Measurements from ENCODE around the gene POLE2. TPM values are rescaled to one million over a fixed set of nuclear protein-coding genes. Genes with fewer than 3 reads are reported as not detected.

Gene POLE2
- total and polyA plus RNA-seq, 10 donors: 1.8 to 7.4 (median 3.7) TPM

DNA sequence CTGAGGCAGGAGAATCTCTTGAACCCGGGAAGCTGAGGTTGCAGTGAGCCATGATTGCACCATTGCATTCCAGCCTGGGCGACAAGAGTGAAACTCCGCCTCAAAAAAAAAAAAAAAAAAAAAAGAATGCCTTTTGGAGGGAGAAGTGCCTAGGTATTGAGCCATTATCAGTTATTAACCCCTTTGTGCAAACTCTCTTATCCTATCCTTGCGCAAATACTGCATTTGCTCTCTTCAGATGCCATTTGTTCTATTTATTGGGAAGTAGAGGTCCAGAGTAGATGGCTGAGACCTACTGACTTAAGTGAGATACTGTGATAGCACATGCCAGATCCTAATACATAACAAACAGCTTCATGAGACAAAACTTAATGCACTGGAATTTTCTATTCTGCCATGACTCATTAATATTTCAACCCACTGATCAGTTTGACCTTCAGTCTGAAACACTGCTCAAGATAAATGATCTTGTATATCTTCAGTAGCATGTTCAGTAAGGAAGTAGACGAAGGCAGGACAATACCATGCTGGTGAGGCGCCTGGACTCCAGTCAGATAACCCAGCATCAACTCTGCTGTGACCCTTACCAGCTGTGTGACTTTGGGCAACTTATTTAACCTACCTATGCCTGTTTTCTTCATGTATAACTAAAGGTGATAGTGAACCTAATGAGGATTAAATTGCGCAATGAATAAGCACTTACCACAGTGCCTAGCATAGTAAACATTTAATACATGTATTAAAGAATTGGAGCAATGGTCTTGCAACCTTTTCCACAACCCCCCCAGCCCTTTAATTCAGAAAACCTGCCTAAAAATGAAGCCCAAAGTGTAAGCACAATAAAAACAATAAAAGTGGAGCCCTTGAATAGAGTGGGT, 47.2 kb downstream of the POLE2 start:
- WGBS, 5 donors: 89 to 95% (median 91%) methylated on average over 7 of the region's 7 CpGs
- DNase-seq: no peak
- intact Hi-C loops (cut with DNase I; ENCODE audit: low total_unique reads): no loop called here
- Histone ChIP-seq H3K4me3 (no peak overlapping the region), H3K36me3 (peaks cover 0 to 55% (median 6%) of the 10 kb centered on the region in 6 donors), H3K27me3 (replicated peaks in 1 of 7) (no peaks in the 10 kb centered on the region), H3K4me1 (peaks cover 15 to 71% (median 39%) of the 10 kb centered on the region in 6 donors), H3K9me3 (no peaks in the 10 kb centered on the region), H3K27ac (peak overlapping the region in 2 of 8 donors; percentile 14 to 22)
- TF ChIP-seq POLR2AphosphoS5 (IDR thresholded peaks at IDR 0.05): no peak
- no peak for TF ChIP-seq POLR2A (IDR thresholded peaks at IDR 0.05)
- TF ChIP-seq CTCF (IDR thresholded peaks at IDR 0.05 in 8 of 11, conservative IDR thresholded peaks at IDR 0.05 in 3 of 11): no peak

- Histone ChIP-seq H3K9me3 (no peaks in the 10 kb centered on the region), H3K36me3 (peaks cover 0 to 43% (median 6%) of the 10 kb centered on the region in 6 donors), H3K4me1 (peaks cover 15 to 88% (median 48%) of the 10 kb centered on the region in 6 donors), H3K27ac (no peak overlapping the region), H3K27me3 (replicated peaks in 1 of 7) (no peaks in the 10 kb centered on the region), H3K4me3 (no peak overlapping the region)
- WGBS, 5 donors: 87 to 99% (median 95%) methylated on average over 3 of the region's 3 CpGs
- intact Hi-C loops (cut with DNase I; ENCODE audit: low total_unique reads): loop anchor here (10.0 kb wide), 1 partner anchor 127 kb away; the partner anchor contains the start of gene KLHDC2
- no peak for TF ChIP-seq CTCF (IDR thresholded peaks at IDR 0.05 in 8 of 11, conservative IDR thresholded peaks at IDR 0.05 in 3 of 11)
- no peak for TF ChIP-seq POLR2A (IDR thresholded peaks at IDR 0.05)
- TF ChIP-seq POLR2AphosphoS5 (IDR thresholded peaks at IDR 0.05): no peak
- no peak for DNase-seq
These were observed 50.4 kb downstream of the POLE2 start for GRCh38 chr14:49637534-49638078.

DNA sequence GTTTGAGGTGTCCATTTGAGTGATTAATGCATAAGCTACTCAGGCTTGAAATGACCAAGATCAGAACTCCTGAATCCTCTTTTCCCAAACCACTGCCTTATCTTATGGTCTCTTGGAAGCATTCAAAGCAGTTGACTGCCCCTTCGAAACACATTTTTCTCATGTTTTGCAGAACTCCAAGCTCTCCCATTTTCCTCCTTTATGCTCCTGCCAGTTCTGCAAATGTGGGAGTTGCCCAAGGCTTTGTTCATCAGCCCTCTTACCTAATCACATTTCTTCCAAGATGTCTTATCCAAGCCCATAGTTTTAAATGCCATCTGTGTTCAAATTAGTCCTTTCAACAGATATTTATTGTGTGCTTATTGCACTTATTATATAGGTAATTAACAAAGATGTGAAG, 51.1 kb downstream of the POLE2 start:
- H3K4me1 ChIP-seq: peaks cover 18 to 88% (median 49%) of the 10 kb centered on the region in 6 donors
- 88 to 100% (median 100%) methylated on average over 1 of the region's 1 CpG for WGBS, 5 donors

More for the DNA sequence above, 51.1 kb downstream of the POLE2 start:
- DNase-seq: no peak
- peaks cover 0 to 41% (median 6%) of the 10 kb centered on the region in 6 donors for H3K36me3 ChIP-seq
- intact Hi-C loops (cut with DNase I; ENCODE audit: low total_unique reads): loop anchor here (10.0 kb wide), 1 partner anchor 128 kb away; the partner anchor contains the start of gene KLHDC2
- peak overlapping the region in 1 of 8 donors; percentile 99 for H3K27ac ChIP-seq
- H3K27me3 ChIP-seq (replicated peaks in 1 of 7): no peaks in the 10 kb centered on the region
- H3K9me3 ChIP-seq: no peaks in the 10 kb centered on the region
- H3K4me3 ChIP-seq: no peak overlapping the region
- no peak for TF ChIP-seq CTCF (IDR thresholded peaks at IDR 0.05 in 8 of 11, conservative IDR thresholded peaks at IDR 0.05 in 3 of 11)
- TF ChIP-seq POLR2A (IDR thresholded peaks at IDR 0.05): no peak
- no peak for TF ChIP-seq POLR2AphosphoS5 (IDR thresholded peaks at IDR 0.05)

Data from spleen (tissue), 11 donors.